Measurements from ENCODE around the gene COX6A2.

Gene COX6A2

DNA sequence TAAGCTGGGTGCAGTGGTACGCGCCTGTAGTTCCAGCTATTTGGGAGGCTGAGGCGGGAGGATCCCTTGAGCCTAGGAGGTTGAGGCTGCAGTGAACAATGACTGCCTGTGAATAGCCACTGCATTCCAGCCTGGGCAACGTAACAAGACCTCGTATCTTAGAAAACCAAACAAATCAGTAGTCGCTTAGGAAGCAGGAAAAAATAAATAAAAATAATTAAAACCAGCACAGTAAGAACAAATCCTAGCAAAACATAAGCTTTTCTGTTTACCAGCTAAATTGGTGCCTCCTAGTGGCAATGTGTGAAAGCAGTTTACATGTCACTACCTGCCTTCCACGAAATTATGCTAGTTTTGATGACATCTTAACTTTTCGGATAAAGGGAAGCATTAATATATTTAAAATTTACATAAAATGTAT, 32.4 kb upstream of the COX6A2 start:
- FAIRE-seq (no peak), DNase-seq (ENCODE audit: insufficient read length) (no peak)

GRCh38 chr16:31459687-31460581, 31.8 kb upstream of the COX6A2 start:
- peak; percentile 84 for DNase-seq (ENCODE audit: insufficient read length)
- peak; percentile 98 for FAIRE-seq
- no peak for TF ChIP-seq TAF1 (IDR thresholded peaks at IDR 0.05; ENCODE audit: borderline replicate concordance, low read depth, low read length)
- TF ChIP-seq POLR2AphosphoS5 (IDR thresholded peaks at IDR 0.05; ENCODE audit: low read depth, low read length): peak; percentile 2
- peak; percentile 43; the same call in 1 of the 2 replicates for TF ChIP-seq POLR2A (IDR thresholded peaks at IDR 0.05; ENCODE audit: low read depth, low read length)

More for the DNA sequence above, 32.4 kb upstream of the COX6A2 start:
- TF ChIP-seq POLR2AphosphoS5 (IDR thresholded peaks at IDR 0.05; ENCODE audit: low read depth, low read length) (no peak), POLR2A (IDR thresholded peaks at IDR 0.05; ENCODE audit: low read depth, low read length) (no peak), TAF1 (IDR thresholded peaks at IDR 0.05; ENCODE audit: borderline replicate concordance, low read depth, low read length) (no peak)

GRCh38 chr16:31458844-31459686, 30.9 kb upstream of the COX6A2 start, which contains the start of gene ARMC5:
ARMC5 (plus strand) TSS chr16:31459501; CDS start chr16:31459525, 24 bp downstream.
- TF ChIP-seq POLR2AphosphoS5 (IDR thresholded peaks at IDR 0.05; ENCODE audit: low read depth, low read length) (peak; percentile 95), POLR2A (IDR thresholded peaks at IDR 0.05; ENCODE audit: low read depth, low read length) (peak; percentile 97), TAF1 (IDR thresholded peaks at IDR 0.05; ENCODE audit: borderline replicate concordance, low read depth, low read length) (peak; percentile 96)
- peak; percentile 81 for DNase-seq (ENCODE audit: insufficient read length)
- no peak for FAIRE-seq

GRCh38 chr16:31458073-31458843, 30.1 kb upstream of the COX6A2 start:
- no peak for TF ChIP-seq POLR2AphosphoS5 (IDR thresholded peaks at IDR 0.05; ENCODE audit: low read depth, low read length)
- peak; percentile 23; the same call in 1 of the 2 replicates for TF ChIP-seq POLR2A (IDR thresholded peaks at IDR 0.05; ENCODE audit: low read depth, low read length)
- 0 out of 2 replicates have a peak, but pooled peaks have one; percentile 4 for TF ChIP-seq TAF1 (IDR thresholded peaks at IDR 0.05; ENCODE audit: borderline replicate concordance, low read depth, low read length)
- no peak for DNase-seq (ENCODE audit: insufficient read length)
- peak; percentile 65 for FAIRE-seq

- DNase-seq (ENCODE audit: insufficient read length) (no peak), FAIRE-seq (no peak)
- TF ChIP-seq POLR2AphosphoS5 (IDR thresholded peaks at IDR 0.05; ENCODE audit: low read depth, low read length) (no peak), TAF1 (IDR thresholded peaks at IDR 0.05; ENCODE audit: borderline replicate concordance, low read depth, low read length) (no peak), POLR2A (IDR thresholded peaks at IDR 0.05; ENCODE audit: low read depth, low read length) (no peak)
Observed at GRCh38 chr16:31456988-31457360, 28.8 kb upstream of the COX6A2 start.

DNA sequence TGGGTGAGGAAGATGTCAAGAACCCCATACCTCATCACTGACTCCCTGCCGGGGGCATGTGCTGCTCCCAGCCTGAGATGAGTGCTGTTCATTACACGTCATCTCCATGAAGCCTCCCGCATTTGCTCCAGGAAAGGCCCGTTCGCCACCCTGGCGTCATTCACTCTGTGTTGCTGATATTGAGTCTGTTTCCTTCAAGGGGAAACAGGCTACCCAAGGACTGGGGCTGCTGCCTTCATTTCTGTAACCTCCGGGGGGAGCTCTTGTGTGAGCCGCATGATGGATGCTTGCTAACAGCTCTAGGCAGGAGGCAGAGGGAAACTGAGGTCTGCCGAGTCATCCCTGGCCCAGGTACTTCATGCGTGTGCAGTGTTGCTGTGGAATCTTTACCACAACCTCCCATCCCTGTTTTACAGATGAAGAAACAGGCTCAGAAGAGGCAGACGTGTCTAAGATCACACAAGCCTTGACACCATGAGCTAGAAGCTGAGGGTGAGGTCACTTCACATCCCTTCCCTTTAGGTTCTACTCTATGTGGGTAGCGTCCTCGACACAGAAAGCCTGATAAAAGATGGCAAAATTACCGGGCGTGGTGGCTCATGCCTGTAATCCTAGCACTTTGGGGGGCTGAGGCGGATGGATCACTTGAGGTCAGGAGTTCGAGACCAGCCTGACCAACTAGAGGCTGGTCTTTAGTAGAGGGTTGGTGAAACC, 27.6 kb upstream of the COX6A2 start:
- TF ChIP-seq TAF1 (IDR thresholded peaks at IDR 0.05; ENCODE audit: borderline replicate concordance, low read depth, low read length) (no peak), POLR2AphosphoS5 (IDR thresholded peaks at IDR 0.05; ENCODE audit: low read depth, low read length) (no peak; the same call in 1 of the 2 replicates), POLR2A (IDR thresholded peaks at IDR 0.05; ENCODE audit: low read depth, low read length) (no peak)
- DNase-seq (ENCODE audit: insufficient read length) (no peak), FAIRE-seq (no peak)

- TF ChIP-seq POLR2A (IDR thresholded peaks at IDR 0.05; ENCODE audit: low read depth, low read length) (no peak), POLR2AphosphoS5 (IDR thresholded peaks at IDR 0.05; ENCODE audit: low read depth, low read length) (no peak), TAF1 (IDR thresholded peaks at IDR 0.05; ENCODE audit: borderline replicate concordance, low read depth, low read length) (no peak)
- no peak for DNase-seq (ENCODE audit: insufficient read length)
- no peak for FAIRE-seq
Observed at GRCh38 chr16:31453255-31454204, 25.4 kb upstream of the COX6A2 start.

DNA sequence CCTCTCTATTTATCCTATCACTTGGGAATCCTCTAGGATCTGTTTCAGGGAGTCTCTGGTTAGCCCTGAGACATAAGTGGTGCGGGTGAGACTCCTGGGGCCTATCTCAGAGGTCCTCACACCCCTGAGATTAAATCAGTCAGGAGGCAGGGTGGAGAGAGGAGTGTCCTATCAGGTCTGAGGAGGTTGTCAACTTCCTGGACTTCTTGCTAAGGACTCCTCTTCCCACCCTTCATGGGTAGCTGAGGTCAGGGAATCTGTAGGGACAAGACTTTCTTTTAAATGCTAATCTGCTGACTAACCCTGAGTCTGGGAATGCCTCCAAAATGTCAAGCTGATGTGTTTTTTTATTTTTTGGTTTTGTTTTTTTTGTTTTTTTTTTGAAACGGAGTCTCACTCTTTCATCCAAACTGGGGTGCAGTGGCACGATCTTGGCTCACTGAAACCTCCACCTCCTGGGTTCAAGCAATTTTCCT, 24.5 kb upstream of the COX6A2 start:
- TF ChIP-seq TAF1 (IDR thresholded peaks at IDR 0.05; ENCODE audit: borderline replicate concordance, low read depth, low read length) (no peak), POLR2A (IDR thresholded peaks at IDR 0.05; ENCODE audit: low read depth, low read length) (no peak), POLR2AphosphoS5 (IDR thresholded peaks at IDR 0.05; ENCODE audit: low read depth, low read length) (no peak)
- FAIRE-seq: no peak
- DNase-seq (ENCODE audit: insufficient read length): no peak

GRCh38 chr16:31451681-31452351, 23.7 kb upstream of the COX6A2 start:
- TF ChIP-seq POLR2A (IDR thresholded peaks at IDR 0.05; ENCODE audit: low read depth, low read length) (no peak), TAF1 (IDR thresholded peaks at IDR 0.05; ENCODE audit: borderline replicate concordance, low read depth, low read length) (no peak), POLR2AphosphoS5 (IDR thresholded peaks at IDR 0.05; ENCODE audit: low read depth, low read length) (no peak)
- DNase-seq (ENCODE audit: insufficient read length) (no peak), FAIRE-seq (no peak)

Measured in GM12892 (cell line).